EL (cell line): ENCODE measurements around the gene NOXA1.
"Not testable (repeated sequence)": the region's sequence is repeated elsewhere in the genome, so short reads cannot be mapped to it uniquely, and the experiment has no call there.

Experiments
- DNase-seq: peaks from one replicate; pipeline ENCODE4 v3.0.0-alpha.2; 2016

Gene NOXA1

DNA sequence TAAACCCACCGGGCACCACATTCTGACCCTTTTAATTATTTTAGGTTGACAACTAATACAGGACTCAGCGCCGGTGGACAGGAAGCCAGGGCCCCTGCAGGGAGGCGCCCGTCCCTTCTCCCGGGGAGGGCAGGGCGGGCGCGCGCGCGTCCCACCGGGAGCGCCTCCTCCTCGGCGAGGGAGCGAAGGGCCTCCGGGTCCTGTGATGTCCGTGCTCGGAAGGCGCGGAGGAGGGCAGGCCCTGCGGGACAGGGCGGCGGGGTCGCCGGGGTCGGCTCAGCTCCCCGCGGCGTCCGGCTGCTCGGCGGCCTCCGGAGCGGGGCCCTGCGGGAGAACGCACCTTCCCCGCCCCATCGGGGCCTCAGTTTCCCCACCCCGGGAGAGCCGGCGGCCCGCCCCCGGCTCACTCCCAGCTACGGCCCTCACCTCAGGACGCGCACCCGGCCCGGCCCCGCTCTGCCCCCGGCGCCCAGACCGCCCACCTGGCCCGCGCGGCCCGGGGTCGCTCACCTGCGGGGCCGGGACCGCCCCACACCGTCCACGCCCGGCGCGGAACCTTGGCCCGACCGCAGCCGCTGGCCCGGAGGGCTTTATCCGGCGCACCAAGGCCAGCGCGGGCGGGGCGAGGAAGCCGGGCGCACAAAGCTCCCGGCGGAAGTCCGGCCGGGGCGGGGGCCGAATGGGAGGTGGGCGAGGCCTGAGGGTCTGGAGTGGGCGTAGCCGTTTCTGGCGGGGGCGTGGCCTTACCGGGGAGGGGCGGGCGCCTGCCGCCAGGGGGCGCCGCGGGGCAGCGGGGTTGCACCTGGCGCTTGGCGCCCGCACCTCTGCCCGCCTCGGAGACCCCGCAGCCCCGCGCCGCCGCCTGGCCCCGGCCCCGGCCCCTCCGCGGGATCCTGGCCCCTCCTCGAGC lies at the start of gene NOXA1, which contains the start of gene EXD3:
TSS of gene NOXA1 (plus strand) at position 790 of the 910 bp plus-strand sequence. CDS start 137 bp downstream, outside the sequence.
TSS of gene EXD3 (minus strand) at position 559 of the 910 bp plus-strand sequence. CDS start 27,805 bp downstream, outside the sequence.
- peak; percentile 91 for DNase-seq

- DNase-seq = no peak
Measured at GRCh38 chr9:137373611-137373980, 49.6 kb upstream of the NOXA1 start.

DNA sequence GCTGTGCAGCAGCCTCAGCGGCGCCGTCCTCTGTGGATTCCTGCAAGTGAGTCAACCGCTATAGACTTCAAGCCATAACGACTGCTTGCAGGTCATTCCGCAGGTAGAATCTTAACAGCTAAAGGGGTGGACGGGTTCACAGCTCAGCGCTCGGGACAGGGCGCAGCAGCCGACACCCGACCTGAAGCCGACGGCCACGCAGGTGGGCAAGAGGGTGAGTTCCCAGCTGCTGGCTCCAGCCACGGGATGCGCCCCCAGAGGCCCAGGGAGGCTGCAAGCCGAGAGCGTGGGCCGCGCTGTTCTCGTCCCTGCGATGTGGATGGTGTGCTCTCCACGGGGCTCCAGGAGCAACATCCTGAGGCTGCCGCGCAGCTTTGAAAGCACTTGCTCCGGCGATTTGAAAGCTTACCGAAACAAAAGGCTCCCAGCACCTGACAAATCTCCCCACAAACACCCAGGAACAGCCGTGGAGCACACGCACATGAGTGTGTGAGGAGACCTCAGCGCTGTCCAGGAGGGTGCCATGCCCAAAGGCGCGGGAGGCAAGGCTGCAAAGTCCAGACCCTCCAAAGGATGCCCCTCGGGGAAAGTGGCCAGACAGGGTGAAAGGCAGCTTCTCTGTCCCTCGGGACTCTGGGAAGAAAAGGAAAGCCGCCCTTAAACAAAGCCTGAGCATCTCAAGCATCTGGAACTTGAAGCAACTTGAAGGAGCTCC lies 48.9 kb upstream of the NOXA1 start:
- DNase-seq = no peak

DNA sequence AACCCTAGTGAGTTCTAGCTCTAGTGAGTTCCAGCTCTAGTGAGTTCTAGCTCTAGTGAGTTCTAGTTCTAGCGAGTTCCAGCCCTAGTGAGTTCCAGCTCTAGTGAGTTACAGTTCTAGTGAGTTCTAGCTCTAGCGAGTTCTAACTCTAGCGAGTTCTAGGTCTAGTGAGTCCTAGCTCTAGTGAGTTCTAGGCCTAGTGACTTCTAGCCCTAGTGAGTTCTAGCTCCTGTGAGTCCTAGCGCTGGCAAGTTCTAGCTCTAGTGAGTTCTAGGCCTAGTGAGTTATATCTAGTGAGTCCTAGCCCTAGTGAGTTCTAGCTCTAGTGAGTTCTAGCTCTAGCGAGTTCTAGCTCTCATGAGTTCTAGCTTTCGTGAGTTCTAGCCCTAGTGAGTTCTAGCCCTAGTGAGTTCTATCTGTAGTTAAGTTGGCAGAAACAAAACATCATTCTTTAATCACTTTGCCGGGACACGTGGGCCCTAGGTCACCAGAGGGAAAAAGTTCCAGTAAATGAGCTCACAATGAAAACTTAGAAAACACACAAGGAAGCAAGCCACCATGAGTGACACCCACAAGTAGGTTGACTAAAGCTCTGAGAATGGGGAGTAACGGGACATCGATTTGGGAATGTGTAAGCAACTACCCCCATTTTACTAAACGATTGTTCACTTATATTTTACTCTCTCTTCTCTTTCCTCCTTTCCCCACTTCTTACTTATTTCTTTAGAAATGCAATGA lies 47.7 kb upstream of the NOXA1 start:
- no peak for DNase-seq

DNA sequence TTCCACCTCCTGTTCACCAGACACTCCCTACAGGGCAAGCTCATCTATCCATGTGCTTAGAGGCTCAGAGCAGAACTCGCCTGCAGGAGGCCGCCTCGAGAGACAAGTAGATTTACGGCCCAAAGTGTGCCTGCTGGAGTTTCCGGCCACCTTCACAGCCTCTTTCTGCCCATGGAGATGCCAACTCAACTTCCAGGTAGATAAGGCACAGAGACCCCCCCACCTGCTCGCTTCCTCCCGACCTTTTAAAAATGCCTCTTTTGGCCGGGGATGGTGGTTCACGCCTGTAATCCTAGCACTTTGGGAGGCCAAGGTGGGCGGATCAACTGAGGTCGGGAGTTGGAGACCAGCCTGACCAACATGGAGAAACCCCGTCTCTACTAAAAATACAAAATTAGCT lies 46.8 kb upstream of the NOXA1 start:
- no peak for DNase-seq

- DNase-seq = not testable (repeated sequence)
Measured at GRCh38 chr9:137378688-137379410, 44.3 kb upstream of the NOXA1 start.

- no peak for DNase-seq
Measured at GRCh38 chr9:137379761-137380161, 43.4 kb upstream of the NOXA1 start.

DNA sequence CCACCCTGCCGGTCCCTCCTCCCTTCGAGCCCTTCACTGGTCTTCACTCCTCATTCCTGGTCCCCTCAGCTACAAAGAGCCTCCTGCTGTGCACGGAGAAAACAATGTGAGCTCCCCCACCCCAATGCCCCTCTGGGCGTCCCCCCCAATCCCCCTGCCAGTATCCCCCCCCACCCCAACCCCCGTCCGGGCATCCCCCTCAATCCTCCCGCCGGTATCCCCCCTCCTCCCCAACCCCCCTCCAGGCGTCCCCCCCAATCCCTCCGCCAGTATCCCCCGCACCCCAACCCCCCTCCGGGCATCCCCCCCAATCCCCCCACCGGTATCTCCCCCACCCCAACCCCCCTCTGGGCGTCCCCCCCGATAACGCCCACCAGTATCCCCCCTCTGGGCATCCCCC lies 43.0 kb upstream of the NOXA1 start:
- no peak for DNase-seq

- DNase-seq = no peak
Measured at GRCh38 chr9:137380606-137381005, 42.6 kb upstream of the NOXA1 start.

DNA sequence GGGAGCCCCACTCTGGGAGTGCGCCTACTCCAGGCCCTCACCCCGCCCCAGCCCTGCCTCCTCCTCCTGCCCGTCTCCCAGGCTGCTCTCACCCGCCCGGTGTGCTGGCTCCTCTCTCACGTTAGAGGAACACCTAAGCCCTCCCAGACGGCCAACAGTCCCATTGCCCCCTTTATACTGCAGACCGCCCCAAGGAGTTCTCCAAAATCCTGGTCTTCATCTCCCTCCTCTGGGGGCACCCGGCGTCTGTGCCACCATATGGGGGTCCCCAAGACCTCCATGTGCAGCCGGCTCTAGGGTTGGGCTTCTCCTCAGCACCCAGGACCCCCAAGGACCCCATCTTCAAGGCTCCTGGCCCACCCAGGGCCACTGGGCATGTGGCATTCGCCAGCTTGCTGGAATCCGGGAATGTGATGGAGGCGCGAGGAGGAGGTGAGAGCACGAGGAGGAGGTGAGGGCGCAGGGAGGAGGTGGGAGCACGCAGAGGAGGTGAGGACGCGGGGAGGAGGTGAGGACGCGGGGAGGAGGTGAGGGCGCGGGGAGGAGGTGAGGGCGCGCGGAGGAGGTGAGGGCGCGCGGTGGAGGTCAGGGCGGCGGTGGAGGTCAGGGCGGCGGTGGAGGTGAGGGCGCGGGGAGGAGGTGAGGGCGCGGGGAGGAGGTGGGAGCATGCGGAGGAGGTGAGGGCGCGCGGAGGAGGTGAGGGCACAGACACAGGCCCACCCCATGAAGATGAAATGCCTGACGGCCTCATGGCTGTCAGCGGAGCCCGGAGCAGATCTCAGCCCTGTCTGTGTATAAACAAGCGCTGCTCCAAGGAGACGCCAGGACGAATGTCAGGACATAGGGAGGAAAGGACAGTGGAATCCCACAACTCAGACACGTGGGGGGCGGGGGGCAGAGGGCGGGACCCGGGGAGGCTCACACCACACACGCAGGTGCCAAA lies 41.4 kb upstream of the NOXA1 start:
- DNase-seq = no peak

GRCh38 chr9:137382444-137383080 lies 40.6 kb upstream of the NOXA1 start:
- DNase-seq = no peak

DNA sequence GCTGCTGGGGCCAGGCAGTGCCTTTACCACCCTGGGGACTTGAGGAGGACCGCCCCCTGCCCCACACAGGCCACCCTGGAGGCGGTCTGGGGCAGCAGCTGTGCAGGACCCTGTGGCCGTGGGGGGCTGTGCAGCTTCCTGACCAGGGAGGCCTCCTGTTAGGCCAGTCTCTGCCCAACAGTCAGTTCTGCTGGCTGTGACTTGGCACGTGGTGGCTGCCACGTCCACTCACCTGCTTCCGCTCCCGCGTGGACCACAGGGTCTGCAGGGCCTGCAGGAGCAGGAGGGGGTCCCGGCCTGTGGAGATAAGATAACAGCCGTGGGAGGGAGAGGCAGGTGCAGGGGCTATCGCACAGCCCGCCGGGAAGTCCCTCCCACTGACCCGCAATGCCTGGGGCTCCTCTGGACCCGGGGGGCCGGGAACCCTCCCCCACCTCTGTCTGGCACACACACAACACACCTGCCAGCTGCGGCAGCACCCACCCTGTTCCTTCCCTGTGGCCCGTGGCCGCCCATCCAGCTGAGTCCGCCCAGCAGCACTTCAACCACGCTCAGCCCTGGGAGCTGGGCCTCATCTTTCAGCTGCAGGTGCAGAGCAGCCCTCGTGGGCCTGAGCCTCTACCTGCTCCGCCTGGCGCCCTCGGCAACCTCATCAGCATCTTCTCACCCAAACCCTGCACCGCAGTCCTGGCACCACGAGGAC lies 40.0 kb upstream of the NOXA1 start:
- no peak for DNase-seq

GRCh38 chr9:137383784-137384756 lies 39.1 kb upstream of the NOXA1 start:
- DNase-seq = no peak

DNA sequence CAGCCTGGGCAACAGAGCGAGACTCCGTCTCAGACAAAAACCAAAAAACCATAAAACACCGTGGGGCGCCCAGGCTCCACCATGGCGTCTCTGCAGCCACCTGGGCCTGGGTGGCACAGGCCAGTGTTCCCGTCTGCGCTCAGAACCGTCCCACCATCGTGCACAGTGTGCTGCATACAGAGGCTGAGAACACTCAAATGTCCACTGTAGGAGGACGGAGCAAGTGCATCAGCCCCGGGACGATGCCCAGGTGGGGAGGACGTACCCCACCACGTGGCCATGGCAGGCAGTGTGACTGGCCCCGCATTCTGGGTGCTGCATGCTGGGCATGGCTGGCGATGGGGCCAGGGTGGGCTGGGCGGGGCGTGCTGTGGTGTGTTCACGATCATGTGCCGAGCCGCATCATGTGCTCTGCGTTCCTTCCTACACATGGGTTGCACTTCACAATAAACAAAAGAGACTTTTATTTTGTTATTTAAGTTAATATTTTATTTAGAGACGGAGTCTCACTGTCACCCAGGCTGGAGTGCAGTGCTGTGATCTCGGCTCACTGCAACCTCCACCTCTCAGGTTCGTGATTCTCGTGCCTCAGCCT lies 38.0 kb upstream of the NOXA1 start:
- DNase-seq = no peak

- not testable (repeated sequence) for DNase-seq
Measured at GRCh38 chr9:137386507-137387113, 36.6 kb upstream of the NOXA1 start.

GRCh38 chr9:137387114-137387890 lies 35.9 kb upstream of the NOXA1 start:
- no peak for DNase-seq

GRCh38 chr9:137387891-137388560 lies 35.2 kb upstream of the NOXA1 start:
- no peak for DNase-seq
